Natural killer cell (primary cell): ENCODE results near the gene IPO8. TPM values are rescaled to one million over a fixed set of nuclear protein-coding genes. Genes with fewer than 3 reads are reported as not detected.

Experiments used
- ATAC-seq, 3 donors: fragments of 150-1000 bp in 2 of 3; fragments of 200-7000 bp in 1 of 3; cut with Tn5 transposase; 1 replicate in 1 of 3; 2 replicates in 2 of 3; pipeline ENCODE4 v1.10.0; 2021; ENCODE audit warnings: mild to moderate bottlenecking in 2 of 3, moderate library complexity in 2 of 3
- DNase-seq, 2 donors: peaks; one replicate each; pipeline versions ENCODE4 v3.0.0 to v3.0.0-alpha.2; 2013 to 2021; ENCODE audit warnings: mixed read lengths in 1 of 2
- H3K27ac ChIP-seq: one replicate; pipeline ENCODE4 v1.5.1; 2013; ENCODE audit warnings: mild to moderate bottlenecking, low read length
- H3K27me3 ChIP-seq: one replicate; pipeline ENCODE4 v1.6.1; 2013; ENCODE audit warnings: low read length; ENCODE audit not compliant: control insufficient read depth, insufficient read depth
- H3K36me3 ChIP-seq: one replicate; pipeline ENCODE4 v1.6.1; 2013; ENCODE audit warnings: low read length; ENCODE audit not compliant: control insufficient read depth, insufficient read depth
- H3K4me1 ChIP-seq: one replicate; pipeline ENCODE4 v1.6.1; 2013; ENCODE audit warnings: low read length; ENCODE audit not compliant: control insufficient read depth, insufficient read depth
- H3K4me3 ChIP-seq: one replicate; pipeline ENCODE4 v1.5.1; 2013; ENCODE audit warnings: low read length
- H3K9me3 ChIP-seq: one replicate; pipeline ENCODE4 v1.6.1; 2013; ENCODE audit warnings: low read length; ENCODE audit not compliant: control insufficient read depth, insufficient read depth
- H3K27ac Mint-ChIP-seq, 2 donors: one replicate each; pipeline ENCODE4 v1.8.0; 2022; ENCODE audit warnings: mild to moderate bottlenecking in 2 of 2, mixed read lengths in 2 of 2, moderate library complexity in 1 of 2
- H3K27me3 Mint-ChIP-seq, 2 donors: one replicate each; pipeline ENCODE4 v1.8.0; 2022; ENCODE audit warnings: low read depth in 2 of 2, mixed read lengths in 2 of 2
- H3K36me3 Mint-ChIP-seq: one replicate; pipeline ENCODE4 v1.8.0; 2022; ENCODE audit warnings: mixed read lengths
- H3K4me1 Mint-ChIP-seq, 2 donors: one replicate each; pipeline ENCODE4 v1.8.0; 2022; ENCODE audit warnings: mixed read lengths in 2 of 2
- H3K4me3 Mint-ChIP-seq: one replicate; pipeline ENCODE4 v1.8.0; 2022; ENCODE audit warnings: mild to moderate bottlenecking, moderate library complexity, mixed read lengths
- H3K9me3 Mint-ChIP-seq, 2 donors: one replicate each; pipeline ENCODE4 v1.8.0; 2022; ENCODE audit warnings: mixed read lengths in 2 of 2
- CTCF ChIP-seq: fragments of 200-600 bp; IDR thresholded peaks from one replicate; pipeline ENCODE4 v1.8.0; 2022; ENCODE audit warnings: antibody characterized with exemption
- WGBS: methylation state at CpG from one replicate; pipeline ENCODE4 v1.1.7; 2013; ENCODE audit warnings: missing lambda C conversion rate; ENCODE audit not compliant: insufficient coverage; 5-methylcytosine and 5-hydroxymethylcytosine counted together
- intact Hi-C: fragments of 100-400 bp; cut with micrococcal nuclease; formaldehyde crosslinking; loops from one replicate; pipeline ENCODE4 v1.14.2; 2022
- total RNA-seq, 4 donors: library from RNA; stranded (reverse); fragments of 120-200 nt in 1 of 4; gene quantifications; one replicate each; pipeline versions ENCODE4 v1.2.3 to v1.2.4, GENCODE V29; 2013 to 2022

The IPO8 gene
- total RNA-seq, 3 donors from 2014 or later (not counting 1 experiment from before 2014, with no cell fraction given), result 42.6 to 54.8 (median 49.2) TPM

- no peaks in the 10 kb centered on the region for H3K9me3 ChIP-seq
- TF ChIP-seq CTCF, result no peak
- H3K4me1 ChIP-seq, result no peaks in the 10 kb centered on the region
- peaks cover 46% of the 10 kb centered on the region for H3K36me3 ChIP-seq
- H3K27me3 Mint-ChIP-seq, result no peaks in the 10 kb centered on the region
- H3K4me1 Mint-ChIP-seq, result peaks cover 0 to 7% of the 10 kb centered on the region in 2 donors
- no peak for DNase-seq
- H3K4me3 ChIP-seq, result no peak overlapping the region
- no peak overlapping the region for H3K4me3 Mint-ChIP-seq
- intact Hi-C loops, result no loop called here
- no peak overlapping the region for H3K27ac Mint-ChIP-seq
- ATAC-seq, result no peak
- H3K9me3 Mint-ChIP-seq, result no peaks in the 10 kb centered on the region
- H3K27me3 ChIP-seq, result no peaks in the 10 kb centered on the region
- H3K36me3 Mint-ChIP-seq, result peaks cover 26% of the 10 kb centered on the region
- H3K27ac ChIP-seq, result no peak overlapping the region
- WGBS, result no CpG with 5 or more reads among the region's 1 CpG
These were observed 31.0 kb upstream of the IPO8 start for GRCh38 chr12:30726647-30727046.

DNA sequence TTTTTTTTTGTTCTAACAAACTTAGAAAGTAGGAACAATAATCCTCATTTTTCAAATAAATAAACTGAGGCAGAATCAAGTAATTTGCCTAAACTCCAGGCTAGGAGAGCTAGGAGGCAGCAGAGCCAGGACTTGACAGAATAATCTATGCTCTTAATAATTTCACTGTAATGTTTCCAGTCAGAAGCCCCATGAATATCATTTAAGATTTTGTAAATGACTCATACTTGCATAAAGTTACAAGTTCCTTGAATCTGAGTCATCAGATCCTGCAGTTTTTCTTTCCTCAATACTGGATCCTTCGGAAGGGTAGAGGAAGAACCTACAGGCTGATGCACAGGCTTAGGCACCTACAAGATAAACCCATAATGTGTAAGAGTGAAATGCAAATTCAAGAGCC, 30.1 kb upstream of the IPO8 start:
- Mint-ChIP-seq H3K36me3 (peaks cover 34% of the 10 kb centered on the region), H3K27ac (no peak overlapping the region), H3K4me1 (peaks cover 0 to 7% of the 10 kb centered on the region in 2 donors), H3K4me3 (no peak overlapping the region), H3K27me3 (no peaks in the 10 kb centered on the region), H3K9me3 (no peaks in the 10 kb centered on the region)
- WGBS, result 100% methylated on average over 1 of the region's 1 CpG
- Histone ChIP-seq H3K36me3 (peaks cover 51% of the 10 kb centered on the region), H3K27me3 (no peaks in the 10 kb centered on the region), H3K4me1 (no peaks in the 10 kb centered on the region), H3K27ac (no peak overlapping the region), H3K4me3 (no peak overlapping the region), H3K9me3 (no peaks in the 10 kb centered on the region)
- no peak for ATAC-seq
- no peak for TF ChIP-seq CTCF
- no peak for DNase-seq
- intact Hi-C loops, result no loop called here

DNA sequence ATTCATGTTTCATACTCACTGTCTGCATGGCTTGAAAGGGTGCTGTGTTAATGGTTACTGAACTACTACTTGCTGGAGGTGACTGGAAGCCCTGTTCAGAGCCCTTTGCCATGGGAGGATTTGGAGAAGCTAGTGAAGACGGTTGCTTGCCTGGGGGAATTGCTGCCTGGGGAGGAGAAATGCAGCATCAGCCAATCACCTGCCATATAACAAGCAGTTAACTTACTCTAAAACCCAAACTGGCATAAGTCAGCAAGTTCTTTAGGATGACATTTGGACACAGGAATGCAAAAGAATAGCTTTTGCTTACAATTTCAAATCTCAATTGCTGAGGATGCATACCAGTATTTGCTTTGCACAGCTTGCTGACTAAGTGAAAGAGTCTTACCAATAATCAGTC, 23.4 kb upstream of the IPO8 start:
- H3K27me3 Mint-ChIP-seq, result no peaks in the 10 kb centered on the region

More for the DNA sequence above, 23.4 kb upstream of the IPO8 start:
- DNase-seq, result no peak
- H3K36me3 Mint-ChIP-seq, result peaks cover 27% of the 10 kb centered on the region
- no peak overlapping the region for H3K27ac ChIP-seq
- no peaks in the 10 kb centered on the region for H3K9me3 Mint-ChIP-seq
- intact Hi-C loops, result no loop called here
- H3K27ac Mint-ChIP-seq, result no peak overlapping the region
- H3K27me3 ChIP-seq, result no peaks in the 10 kb centered on the region
- H3K4me1 Mint-ChIP-seq, result no peaks in the 10 kb centered on the region
- TF ChIP-seq CTCF, result no peak
- H3K4me3 Mint-ChIP-seq, result no peak overlapping the region
- no peak for ATAC-seq
- peaks cover 57% of the 10 kb centered on the region for H3K36me3 ChIP-seq
- no peaks in the 10 kb centered on the region for H3K9me3 ChIP-seq
- WGBS, result no CpG with 5 or more reads among the region's 1 CpG
- H3K4me1 ChIP-seq, result no peaks in the 10 kb centered on the region
- H3K4me3 ChIP-seq, result no peak overlapping the region
